HG03575 (cell line): ENCODE measurements around the gene ATP6V1C2.
"Not testable (repeated sequence)": the region's sequence is repeated elsewhere in the genome, so short reads cannot be mapped to it uniquely, and the experiment has no call there.

ENCODE experiments used
- ATAC-seq: cut with Tn5 transposase; IDR thresholded peaks from one replicate; pipeline ENCODE4 v1.9.1; 2021; ENCODE audit not compliant: unreplicated experiment, insufficient number of reproducible peaks, low FRiP score; ENCODE audit errors: extremely low read depth

ATP6V1C2 gene

DNA sequence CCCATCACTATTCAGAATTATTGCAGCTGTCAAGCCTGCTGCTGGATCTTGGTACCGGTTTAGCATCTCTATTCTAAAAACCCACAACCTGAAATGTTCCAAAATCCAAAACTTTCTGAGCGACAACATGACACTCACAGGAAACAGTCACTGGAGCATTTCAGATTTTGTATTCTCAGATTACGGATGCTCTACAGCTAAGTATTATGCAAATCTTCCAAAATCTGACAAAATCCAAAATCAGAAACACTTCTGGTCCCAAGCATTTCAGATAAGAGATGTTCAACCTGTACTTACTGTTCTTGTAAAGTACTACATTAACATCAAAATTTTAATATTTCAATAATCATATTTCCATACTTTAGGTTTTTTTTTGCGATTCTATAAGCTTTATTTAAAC is 78.7 kb downstream of the ATP6V1C2 start:
- ATAC-seq, result no peak

DNA sequence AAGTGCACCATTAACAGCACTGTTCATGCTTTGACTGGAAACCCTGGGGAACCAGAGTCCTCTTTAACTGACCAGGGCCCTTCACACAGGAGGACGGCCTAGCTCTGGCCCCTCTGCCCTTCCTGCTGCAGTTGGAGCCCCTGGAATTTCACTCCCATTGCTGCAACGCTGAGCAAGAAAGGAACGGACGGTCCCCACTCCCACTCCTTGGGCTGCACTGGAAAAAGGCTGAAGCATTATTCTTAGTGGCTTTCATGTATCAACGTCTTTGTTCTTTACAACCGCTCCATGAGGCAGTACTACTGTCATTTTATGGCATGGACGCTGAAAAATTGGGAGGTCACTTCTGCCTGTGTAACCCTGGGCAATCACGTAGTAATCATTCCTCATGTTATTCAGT is 81.2 kb downstream of the ATP6V1C2 start:
- ATAC-seq, result no peak

DNA sequence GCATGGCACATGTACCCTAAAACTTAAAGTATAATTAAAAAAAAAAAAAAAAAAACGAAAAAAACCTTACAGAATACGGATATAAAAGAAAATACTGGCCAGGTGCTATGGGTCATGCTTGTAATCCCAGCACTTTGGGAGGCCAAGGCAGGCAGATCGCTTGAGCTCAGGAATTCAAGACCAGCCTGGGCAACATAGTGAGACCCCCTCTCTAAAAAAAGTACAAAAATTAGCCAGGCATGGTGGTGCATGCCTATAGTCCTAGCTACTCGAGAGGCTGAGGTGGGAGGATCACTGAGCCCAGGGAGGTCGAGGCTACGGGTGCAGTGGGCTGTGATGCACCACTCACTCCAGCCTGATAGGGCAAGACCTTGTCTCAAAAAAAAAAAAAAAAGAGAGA is 84.6 kb downstream of the ATP6V1C2 start:
- not testable (repeated sequence) for ATAC-seq

DNA sequence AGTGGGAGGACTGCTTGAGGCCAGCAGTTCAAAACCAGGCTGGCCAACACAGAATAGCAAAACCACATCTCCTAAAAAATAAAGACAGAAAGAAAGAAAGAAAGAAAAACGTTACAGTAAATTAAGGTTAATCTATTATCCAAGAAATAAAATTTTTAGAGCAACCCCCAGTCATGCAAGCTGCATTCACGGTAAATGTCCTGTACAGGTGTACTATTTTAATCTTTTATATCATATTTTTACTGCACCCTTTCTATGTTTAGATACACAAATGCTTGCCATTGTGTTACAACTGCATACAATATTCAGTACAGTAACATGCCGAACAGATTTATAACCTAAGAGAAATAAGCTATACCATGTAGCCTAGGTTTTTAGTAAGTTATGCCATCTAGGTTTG is 85.1 kb downstream of the ATP6V1C2 start:
- ATAC-seq, result no peak

DNA sequence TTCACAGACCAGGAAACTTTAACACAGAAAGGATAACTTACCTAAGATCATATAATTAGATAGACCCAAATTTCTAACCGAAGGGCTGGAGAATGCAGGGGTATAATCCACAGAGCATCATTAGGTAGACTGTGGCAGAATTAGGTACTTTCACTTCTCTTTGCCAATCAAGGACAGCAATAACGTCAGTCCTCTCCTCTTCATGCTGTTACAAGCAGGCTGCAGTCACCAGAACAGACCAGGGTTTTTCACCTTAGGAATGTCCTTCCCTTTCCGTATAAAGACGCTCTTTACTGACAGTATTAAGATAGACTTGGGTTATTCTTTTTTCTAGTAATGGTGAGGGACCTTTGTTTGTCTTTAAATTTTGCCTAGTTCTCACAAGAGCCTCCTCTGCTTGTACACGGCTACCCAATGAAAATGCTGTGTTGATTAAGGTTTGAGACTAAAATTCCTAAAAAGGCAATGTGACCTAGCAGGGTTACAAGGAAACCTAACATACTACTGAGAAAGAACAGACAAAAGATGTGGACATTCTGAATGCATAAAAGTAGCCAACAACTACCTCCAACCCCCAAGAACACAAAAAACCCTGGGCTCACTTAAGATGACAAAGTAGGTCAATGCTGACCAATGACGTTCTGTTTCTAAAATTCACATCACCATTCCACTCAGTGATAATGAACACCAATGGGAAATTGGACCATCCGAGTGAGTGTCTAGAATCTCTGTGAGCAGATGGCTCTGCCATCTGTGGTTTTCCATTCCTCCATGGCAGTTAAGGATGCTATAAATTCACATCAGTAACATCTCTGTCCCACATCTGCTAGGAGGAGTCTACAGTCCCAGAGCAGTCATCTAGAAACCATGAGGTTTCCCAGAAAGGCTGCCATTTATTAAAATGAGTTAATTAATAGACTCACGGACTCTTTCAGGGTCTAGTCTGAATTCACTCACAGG is 89.1 kb downstream of the ATP6V1C2 start:
- ATAC-seq, result peak; percentile 28

DNA sequence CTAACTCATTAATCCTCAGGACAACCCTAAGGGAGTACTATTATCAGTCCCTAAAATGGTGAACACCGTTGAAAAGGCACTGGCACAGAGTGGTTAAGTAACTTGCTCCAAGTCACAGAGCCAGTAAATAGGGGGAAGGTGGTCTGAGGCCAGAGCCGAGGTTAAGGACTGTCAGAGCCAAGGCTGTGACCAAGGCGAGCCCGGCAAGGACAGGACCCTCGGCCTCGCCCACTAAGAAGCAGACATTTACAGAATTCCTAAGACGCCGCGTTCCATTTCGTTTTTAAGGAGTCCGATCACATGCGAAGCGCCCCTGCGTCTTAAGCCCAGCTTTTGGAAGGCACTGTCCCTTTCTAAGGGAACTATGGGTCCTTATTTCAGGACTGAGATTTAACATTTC is 90.1 kb downstream of the ATP6V1C2 start:
- no peak for ATAC-seq

DNA sequence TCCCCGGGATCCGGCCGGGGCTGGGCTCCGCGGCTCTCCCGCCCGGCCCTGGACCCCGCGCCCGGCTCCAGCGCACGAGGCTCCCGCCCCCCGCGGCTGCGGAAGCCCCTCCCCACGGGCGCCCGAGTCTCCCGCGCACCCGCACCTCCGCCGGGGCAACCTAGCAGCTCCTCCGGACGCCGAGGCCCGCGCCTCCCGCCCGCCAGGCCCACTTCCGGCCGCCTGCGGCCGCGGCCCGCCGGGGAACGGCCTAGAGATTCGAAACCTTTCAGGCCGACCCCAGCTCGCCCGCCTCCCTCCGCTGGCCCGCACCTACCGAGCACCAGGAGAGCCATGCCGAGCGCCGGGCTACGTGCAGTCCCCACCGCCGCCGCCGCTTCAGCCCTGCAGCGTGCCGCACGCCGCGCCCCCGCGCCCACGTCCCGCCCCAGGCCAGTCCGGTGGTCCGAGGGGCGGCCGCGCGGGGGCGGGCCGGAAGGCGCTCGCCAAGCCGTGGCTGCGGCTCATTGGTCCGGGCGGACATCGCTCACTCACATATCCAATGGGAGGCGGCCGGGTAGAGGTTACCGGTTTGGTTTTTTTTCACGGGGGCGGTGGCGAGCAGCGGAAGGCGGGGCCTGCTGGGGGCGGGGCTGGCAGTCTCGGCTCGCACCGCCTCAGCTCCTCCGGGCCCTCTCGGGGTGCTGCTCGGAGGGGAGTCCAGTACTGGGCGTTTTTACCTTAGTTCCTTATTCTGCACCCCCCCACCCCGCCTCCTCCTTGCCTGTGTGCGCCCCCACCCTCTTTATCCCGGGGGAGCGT is 91.1 kb downstream of the ATP6V1C2 start, which contains the start of gene PDIA6:
Gene PDIA6 (minus strand): TSS at position 424 of the 801 bp plus-strand sequence. CDS start 89 bp downstream, at position 335.
- peak; percentile 46 for ATAC-seq

DNA sequence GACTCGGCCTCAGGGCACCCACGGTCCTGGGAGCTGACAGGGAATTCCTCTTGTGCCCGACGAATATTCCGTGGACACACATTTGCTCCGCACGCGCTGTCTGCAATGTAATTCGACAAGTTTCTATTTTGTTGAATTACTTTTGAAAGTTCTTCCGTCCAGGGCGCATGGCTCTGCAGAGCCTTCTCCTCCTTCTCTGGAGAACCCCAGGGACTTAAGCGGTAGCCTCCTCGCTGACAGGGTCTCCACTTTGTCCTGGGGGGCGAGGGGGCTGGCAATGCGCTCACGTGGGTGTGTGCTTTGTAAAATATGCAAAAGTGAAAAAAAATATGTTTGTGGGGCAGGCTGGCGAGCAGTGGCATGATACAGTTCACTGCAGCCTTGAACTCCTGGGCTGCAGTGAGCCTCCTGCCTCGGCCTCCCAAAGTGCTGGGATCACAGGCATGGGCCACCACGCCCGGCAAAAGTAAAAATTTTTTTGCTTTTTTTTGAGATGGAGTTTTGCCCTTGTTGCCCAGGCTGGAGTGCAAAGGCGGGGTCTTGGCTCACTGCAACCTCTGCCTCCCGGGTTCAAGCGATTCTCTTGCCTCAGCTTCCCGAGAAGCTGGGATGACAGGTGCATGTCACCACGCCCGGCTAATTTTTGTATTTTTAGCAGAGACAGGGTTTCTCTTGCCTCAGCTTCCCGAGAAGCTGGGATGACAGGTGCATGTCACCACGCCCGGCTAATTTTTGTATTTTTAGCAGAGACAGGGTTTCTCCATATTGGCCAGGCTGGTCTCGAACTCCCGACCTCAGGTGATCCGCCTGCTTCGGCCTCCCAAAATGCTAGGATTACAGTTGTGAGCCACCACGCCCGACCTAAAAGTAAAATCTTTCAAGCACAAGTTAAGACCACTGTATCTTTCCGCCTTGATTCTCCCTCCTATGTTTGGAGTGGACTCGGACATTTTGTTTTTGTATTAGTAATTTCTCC is 92.0 kb downstream of the ATP6V1C2 start:
- ATAC-seq, result not testable (repeated sequence)

DNA sequence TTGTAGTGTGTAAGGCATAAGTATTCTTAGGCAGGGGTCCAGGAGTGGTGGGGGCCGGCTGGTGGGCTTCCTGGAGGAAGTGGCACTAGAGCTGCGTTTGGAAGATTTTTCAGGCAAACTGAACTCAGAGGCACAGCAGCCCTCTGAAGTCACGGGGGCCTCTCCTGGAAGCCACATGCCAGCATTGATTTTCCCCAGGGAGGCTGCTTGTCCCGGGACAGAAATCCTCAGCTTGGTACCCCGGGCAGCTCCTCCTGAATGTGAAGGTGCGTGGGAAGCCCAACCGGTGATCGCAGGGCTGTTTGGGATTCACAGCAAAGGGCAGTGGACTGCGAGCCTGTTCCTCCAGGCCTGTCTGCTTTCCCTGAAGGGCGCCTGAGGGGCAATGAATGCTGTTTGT is 92.7 kb downstream of the ATP6V1C2 start:
- ATAC-seq, result no peak

DNA sequence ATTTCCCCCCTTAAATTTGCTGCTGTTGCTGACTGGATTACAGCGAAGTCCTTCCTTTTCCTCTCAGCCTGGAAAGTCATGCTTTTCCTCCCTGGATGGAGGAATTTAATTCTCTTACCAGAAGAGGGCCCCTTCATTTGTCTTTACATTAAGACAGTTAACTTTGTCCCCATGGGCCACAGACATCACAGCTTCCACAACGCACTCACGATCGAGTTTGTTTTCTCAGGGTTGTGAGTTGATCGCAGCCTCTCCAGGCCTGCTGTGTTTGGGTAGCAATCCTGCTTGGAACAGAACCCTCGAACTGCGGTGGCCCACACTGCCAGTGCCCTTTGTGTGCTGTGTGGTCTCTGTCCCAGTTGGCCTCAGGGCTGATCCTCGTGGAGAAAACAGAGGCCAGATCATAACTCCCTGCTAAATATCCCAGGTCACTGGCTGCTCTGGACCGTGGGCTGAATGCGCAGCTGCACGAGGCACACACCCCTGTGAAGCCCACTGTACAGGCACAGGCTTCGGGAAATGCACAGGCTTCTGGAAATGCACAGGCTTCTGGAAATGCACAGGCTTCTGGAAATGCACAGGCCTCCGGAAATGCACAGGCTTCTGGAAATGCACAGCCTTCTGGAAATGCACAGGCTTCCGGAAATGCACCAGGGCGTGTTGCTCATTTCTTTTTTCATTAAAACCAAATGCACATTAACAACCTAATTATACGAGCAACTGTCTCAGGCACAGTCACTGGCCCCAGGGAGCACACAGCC is 93.3 kb downstream of the ATP6V1C2 start:
- no peak for ATAC-seq

DNA sequence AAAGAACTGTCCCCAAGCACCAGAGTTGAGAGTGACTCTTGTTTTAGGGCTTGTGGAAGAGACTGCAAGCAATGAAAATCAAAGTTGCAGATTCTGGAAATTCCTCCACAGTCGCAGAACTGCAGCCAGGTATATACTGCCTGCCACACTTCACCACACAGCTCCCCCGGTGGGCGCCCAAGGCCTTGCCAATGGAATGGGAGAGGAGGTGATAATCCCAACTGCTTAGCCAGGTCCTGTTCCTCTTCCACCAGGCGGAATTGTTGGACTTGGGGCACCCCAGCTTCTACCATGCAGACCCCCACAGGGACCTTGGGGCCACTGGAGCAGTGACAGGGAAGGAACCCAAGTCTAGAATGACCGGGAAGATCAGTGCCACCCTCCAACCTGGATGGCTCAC is 96.0 kb downstream of the ATP6V1C2 start:
- no peak for ATAC-seq

DNA sequence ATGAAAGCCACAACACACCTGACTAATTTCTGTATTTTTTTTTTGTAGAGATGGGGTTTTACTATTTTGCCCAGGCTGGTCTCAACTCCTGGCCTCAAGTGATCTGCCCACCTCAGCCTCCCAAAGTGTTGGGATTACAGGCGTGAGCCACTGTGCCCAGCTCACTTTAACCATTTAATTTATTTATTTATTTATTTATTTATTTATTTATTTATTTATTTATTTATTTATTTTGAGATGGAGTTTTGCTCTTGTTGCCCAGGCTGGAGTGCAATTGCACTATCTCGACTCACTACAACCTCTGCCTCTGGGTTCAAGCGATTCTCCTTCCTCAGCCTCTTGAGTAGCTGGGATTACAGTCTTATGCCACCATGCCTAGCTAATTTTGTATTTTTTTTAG is 96.9 kb downstream of the ATP6V1C2 start:
- ATAC-seq, result not testable (repeated sequence)

DNA sequence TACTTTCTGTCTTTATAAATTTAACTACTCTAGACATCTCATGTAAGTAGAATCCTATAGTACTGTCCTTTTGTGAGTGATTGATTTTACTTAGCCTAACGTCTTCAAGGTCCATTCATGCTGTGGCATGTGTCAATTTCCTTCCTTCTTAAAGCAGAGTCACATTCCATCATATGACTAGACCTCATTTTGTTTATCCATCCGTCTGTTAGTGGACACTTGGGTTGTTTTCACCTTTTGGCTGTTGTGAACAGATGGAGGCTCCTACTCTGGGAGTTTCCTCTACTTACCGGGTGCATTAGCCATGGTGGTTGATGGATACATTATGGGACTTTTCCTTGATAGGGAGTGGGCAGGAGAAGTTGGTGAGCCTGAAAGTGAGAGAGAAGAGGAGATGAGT is 97.6 kb downstream of the ATP6V1C2 start:
- no peak for ATAC-seq

DNA sequence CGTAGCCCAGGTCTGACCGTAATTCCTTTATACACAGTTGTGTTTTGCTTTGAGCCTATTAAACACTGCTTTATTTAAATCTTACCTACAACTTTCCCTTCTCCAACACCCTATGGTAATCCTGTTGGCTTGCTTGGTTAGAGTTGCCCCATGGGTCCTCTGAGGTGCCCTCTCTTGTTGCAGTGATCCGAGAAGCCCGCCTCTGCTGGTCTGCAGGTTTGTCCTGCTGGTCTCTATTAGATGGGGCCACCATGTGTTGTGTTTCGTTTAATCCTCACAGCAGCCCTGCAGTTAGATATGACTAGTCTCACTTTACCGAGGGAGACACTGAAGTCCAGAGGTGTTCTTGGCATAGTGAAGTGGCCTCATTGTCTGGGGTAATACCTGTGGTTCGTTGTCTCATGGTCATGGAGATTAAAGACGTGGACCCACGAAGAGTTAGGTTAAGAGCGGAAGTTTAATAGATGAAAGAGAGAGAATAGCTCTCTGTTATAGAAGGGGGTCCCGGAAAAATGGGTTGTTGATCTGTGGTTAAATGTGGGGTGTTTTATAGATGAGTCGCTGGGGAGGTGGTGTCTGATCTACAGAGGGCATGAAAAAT is 98.4 kb downstream of the ATP6V1C2 start:
- ATAC-seq, result no peak

DNA sequence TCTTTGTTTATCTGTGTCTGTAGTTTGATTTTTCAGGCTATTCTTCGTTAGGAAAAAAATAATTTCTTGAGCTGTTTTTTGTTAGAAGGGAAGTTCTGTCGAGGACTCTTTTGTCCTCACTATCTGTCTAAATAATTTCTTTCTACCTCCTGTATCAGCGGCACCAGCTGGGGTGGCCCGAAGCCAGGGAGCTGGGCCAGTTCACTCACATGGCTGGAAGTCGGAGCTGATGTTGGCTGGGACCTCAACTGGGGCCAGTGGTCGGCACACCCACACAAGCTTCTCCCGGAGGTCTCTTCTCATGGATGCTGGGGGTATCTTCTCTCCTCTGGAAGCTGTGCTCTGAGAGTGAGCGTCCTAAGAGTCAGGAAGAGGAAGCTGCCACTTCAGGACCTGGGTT is 99.1 kb downstream of the ATP6V1C2 start:
- ATAC-seq, result no peak

DNA sequence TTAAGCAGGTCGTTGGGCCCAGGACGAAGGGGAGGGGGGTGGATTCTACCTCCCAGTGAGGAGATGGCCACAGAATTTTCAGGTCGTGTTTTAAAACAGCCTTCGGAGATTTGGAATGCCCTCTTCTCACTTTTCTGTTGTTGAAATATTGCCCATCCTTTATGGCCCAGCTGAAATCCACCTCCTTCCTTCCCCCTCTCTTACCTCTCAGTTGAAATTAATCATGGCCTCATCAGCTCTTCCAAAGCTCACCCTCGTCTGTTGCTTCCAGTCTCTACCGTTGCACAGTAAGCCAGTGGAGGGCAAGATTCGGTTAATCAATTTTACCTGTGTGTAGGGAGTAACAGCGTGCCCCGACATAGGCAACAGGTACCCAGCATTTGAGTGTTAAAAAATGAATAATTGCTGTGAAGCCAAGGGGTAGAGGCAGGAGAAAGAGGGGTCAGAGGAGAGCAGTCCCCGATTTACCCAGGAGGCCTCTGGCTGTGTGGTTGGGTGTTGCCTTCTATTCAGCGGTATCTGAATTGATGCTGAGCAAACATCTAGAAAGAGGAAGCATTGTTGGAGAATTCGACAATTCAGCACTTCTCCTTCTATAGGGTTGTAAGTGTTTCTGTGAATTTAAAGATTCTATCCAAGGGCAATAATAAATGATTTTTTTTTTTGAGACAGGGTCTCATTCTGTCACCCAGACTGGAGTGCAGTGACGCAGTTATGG is 99.7 kb downstream of the ATP6V1C2 start:
- no peak for ATAC-seq

DNA sequence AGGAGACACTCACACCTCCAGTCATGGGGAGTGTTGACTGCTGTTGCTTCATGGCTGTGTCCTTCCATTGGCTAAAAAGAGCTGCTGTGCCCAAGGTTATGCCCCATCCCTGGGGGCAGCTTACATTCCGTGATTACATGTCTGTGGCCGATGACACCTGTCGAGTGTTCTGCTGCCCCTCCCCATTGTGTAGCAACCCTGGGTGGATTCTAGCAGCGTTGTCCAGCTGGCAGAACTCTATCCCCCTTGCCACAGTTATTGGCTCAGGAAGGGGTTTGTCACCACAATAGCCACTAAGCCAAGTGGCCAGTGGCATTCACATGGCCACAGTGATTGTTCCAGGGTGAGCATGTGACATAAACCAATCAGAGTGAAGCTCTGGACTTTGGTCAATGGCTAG is 102.8 kb downstream of the ATP6V1C2 start:
- ATAC-seq, result no peak
